GM21390 (cell line): ENCODE measurements around the gene SPTBN4.
"Not testable (repeated sequence)": the region's sequence is repeated elsewhere in the genome, so short reads cannot be mapped to it uniquely, and the experiment has no call there.

Source experiments
- ATAC-seq: cut with Tn5 transposase; IDR thresholded peaks from one replicate; pipeline ENCODE4 v1.9.1; 2021; ENCODE audit not compliant: unreplicated experiment

SPTBN4 gene

DNA sequence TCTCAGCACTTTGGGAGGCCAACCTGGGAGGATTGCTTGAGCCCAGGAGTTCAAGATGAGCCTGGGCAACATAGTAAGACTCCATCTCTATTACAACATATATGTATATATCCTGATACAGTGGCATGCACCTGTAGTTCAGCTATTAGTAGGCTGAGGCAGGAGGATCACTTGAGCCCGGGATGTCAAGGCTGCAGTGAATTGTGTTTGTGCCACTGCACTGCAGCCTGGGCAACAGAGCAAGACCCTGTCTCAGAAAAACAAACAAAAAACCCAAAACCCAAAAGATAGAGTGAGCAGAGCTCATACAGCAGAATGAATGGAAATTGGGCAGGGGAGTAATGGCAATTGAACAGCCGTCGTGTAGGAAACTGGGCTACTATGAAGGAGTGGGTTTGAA, 92.6 kb downstream of the SPTBN4 start:
- ATAC-seq = no peak

DNA sequence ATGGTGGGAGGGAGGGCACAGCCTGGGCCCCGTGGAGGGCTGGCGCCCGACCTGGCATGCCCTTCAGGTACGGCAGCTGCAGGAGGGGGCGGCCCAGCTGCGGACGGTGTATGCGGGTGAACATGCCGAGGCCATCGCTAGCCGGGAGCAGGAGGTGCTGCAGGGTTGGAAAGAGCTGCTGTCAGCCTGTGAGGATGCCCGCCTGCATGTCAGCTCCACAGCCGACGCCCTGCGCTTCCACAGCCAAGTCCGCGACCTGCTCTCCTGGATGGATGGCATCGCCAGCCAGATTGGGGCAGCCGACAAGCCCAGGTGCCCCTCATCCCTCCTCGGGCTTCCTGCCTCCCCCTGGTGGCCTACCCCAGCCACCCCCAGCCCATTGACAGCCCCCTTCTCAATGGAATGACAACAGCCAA, 93.3 kb downstream of the SPTBN4 start:
- no peak for ATAC-seq

DNA sequence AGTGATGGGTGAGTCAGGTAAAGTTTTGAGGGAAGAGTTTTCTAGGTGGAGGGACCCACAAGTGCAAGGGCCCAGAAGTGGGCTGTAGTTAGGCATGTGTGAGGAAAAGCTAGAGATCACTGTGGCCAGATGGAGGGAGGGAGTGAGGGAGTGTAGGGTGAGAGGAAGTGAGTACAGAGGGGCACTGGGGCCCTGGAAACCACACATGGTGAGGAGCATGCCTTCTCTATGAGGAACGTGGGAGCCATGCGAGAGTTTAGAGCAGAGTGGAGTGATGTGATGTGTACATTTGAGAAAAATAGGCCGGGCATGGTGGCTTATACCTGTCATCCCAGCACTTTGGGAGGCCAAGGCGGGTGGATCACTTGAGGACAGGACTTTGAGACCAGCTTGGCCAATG, 95.1 kb downstream of the SPTBN4 start:
- no peak for ATAC-seq

DNA sequence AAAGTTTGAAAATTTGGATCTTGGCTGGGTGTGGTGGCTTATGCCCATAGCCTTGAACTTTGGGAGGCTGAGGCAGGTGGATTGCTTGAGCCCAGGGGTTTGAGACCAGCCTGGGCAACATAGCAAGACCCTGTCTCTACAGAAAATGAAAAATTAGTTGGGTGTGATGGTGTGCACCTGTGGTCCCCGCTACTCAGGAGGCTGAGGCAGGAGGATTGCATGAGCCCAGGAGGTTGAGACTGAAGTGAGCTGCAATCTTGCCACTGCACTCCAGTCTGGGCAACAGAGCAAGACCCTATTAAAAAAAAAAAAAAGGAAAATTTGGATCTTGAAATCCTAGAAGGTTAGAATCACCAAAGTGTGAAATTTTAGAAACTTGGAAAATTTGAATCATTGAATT, 97.7 kb downstream of the SPTBN4 start:
- not testable (repeated sequence) for ATAC-seq

DNA sequence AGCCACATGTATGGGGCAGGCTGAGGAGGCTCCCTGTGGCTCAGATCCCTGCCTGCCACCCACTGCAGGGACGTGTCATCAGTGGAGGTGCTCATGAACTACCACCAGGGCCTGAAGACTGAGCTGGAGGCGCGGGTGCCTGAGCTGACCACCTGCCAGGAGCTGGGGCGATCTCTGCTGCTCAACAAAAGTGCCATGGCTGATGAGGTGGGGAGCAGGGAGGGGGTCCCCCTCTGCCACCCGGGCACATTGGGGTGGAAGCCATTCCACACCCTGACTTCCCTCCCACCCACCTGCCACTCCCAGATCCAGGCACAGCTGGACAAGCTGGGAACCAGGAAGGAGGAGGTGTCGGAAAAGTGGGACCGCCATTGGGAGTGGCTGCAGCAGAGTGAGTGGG, 98.6 kb downstream of the SPTBN4 start:
- no peak for ATAC-seq

DNA sequence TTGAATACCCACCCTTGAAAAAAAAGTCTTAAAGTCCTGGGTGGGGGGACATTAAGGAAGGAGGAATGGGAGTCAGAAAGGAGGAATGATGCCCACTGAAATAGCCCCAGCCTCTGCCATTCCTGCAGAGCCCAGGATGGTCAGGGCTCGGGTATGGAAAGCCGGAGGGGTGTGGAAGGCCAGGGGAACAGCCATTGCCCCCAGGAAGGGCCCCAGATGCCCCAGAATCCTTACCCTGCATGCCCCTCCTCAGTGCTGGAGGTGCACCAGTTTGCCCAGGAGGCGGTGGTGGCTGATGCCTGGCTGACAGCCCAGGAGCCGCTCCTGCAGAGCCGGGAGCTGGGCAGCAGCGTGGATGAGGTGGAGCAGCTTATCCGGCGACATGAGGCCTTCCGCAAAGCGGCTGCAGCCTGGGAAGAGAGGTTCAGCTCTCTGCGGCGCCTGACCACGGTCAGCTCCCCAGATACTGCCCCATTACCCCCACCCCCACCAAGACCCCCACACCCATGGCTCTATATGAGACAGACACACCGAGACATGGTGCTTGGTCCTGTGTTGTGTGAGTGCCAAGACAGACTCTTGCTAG, 99.2 kb downstream of the SPTBN4 start:
- ATAC-seq = no peak

DNA sequence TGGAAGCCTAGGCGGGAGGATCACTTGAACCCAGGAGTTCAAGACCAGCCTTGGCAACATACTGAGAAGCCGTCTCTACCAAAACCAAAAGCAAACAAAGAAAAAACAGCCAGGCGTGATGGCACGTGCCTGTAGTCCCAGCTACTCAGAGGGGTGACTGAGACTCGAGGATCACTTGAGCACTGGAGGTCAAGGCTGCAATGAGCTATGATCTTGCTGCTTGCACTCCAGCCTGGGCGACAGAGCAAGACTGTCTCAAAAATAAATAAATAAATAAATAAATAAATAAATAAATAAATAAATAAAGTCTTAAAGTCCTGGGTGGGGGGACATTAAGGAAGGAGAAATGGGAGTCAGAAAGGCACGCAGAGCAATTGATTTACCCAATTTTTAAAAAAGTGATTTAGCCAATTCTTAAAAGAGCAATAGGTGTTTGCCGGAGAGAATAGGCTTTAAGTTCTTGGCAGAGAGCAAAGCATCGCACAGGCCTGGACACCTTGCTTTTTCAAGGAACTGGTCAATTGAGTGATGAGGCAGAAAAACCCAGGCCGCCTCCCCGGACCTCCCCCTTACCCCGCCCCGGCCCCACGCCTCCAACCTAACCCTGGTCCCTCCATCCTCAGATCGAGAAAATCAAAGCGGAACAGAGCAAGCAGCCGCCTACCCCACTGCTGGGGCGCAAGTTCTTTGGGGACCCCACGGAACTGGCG, 100.4 kb downstream of the SPTBN4 start:
- no peak for ATAC-seq

DNA sequence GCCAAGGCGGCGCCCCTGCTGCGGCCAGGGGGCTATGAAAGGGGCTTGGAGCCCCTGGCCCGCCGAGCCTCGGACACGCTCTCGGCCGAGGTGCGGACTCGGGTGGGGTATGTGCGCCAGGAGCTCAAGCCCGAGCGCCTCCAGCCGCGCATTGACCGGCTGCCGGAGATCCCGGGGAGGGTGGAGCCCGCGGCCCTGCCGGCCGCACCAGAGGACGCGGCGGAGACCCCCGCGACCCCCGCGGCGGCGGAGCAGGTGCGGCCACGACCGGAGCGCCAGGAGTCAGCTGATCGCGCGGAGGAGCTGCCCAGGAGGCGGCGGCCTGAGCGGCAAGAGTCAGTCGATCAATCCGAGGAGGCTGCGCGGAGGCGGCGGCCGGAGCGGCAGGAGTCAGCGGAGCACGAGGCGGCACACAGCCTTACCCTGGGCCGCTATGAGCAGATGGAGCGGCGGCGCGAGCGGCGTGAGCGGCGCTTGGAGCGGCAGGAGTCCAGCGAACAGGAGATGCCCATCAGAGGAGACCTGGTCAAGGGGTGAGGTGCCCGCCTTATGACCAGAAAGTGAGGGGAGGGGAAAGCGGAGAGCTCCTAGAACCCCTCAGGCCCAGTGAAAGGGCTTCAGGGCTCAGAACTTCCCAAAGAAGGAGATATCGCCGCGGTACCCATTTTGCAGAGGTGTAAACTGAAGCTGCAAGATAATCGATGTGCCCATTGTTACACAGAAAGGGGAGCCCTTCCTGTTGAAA, 101.1 kb downstream of the SPTBN4 start:
- no peak for ATAC-seq

DNA sequence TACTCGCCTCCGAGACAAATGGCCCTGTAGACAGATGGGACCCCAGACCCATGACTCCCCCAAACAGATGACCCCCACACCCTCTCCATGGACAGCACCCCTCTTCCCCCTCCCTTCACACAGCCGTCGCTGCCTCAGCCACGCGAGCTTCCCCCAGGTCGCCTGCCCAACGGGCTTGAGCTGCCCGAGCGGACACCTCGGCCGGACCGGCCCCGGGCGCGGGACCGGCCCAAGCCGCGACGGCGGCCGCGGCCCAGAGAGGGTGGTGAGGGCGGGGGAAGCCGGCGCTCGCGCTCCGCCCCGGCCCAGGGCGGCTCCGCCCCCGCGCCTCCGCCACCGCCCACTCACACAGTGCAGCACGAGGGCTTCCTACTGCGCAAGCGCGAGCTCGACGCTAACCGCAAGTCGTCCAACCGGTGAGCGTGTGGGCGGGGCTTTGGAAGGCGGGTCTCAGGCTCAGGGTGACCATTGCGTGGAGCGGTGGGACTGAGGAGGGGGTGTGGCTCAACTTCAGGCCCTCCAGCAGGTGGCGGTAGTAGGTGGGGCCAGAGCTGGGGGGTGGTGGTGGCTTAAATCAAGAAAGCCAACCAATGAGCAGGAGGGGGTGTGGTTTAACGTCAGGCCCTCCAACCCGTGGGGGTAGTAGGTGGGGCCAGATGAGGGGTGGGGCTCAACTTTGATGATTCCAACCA, 103.7 kb downstream of the SPTBN4 start:
- peak; percentile 80 for ATAC-seq

DNA sequence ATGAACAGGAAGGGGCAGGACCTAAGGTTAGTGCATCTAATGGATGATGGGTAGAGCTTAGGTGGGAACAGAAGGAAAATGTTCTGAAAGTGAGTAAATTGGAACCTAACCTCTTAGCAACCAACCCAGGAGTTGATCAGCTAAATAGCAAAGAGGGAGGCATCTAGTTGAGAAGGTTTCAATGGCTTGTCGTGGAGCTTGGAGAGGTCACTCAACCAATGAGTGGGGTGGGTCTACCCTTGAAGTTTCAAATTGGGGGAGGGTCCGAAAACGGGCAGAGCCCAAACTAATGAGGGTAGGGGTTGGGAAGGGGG, 104.2 kb downstream of the SPTBN4 start:
- no peak for ATAC-seq

DNA sequence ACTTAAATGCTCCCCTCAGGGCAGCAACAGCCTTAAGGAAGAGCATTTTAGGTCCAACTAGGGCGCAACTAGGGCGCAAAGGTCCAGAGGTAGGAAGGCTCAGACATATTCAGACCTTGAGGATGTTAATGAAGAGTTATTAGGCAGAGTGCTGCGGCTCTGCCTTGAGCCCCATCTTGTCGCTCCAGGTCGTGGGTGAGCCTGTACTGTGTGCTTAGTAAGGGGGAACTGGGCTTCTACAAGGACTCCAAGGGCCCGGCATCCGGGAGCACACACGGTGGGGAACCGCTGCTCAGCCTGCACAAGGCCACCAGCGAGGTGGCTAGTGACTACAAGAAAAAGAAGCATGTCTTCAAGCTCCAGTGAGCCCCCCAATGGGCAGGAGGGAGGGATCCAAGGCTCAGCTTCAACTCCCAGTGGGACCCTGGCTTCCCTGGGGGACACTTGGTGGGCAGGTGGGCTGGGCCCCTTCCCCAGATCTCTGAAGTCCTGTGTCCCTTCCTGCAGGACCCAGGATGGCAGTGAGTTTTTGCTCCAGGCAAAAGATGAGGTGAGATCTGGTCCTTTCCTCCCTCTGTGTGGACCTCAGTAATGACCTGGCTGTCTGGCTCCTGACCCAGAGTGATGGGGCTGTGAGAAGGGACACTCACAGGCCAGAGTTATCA, 105.2 kb downstream of the SPTBN4 start:
- no peak for ATAC-seq

DNA sequence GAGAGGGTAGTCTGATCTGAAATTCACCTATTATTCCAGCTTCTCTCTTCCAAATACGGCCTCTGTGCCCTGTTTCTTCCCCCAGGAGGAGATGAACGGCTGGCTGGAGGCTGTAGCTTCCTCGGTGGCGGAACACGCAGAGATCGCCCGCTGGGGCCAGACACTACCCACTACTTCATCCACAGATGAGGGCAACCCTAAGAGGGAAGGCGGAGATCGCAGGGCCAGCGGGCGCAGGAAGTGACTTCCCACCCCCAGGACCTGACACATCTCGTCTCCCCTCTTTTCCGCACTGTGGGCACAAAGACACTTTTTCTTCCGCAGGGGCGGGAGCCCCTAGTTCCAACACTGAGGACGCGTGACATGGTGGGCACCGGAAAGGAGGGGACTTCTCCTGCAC, 108.5 kb downstream of the SPTBN4 start:
- no peak for ATAC-seq

DNA sequence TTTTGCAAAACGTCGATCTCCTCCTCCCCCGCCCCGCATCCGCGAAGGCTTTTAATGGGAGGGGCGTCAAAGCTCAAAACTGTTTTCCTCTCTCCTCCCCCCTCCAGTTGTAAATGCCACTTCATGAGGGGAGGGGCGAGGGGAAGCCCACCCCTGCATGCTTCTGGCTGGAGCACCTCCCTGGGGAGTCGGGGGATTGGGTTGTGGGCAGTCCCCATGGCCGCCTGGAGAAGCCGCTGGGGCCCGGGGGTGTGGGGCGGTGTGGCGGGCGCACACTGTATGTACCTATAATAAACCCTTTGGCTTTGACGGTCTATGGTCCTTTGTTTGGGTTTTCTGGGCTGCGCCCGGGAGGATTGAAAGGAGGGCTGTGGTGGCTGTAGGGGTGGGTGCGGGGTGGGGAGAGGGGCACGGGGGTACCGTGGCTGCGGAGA, 109.4 kb downstream of the SPTBN4 start:
- ATAC-seq = peak; percentile 19

DNA sequence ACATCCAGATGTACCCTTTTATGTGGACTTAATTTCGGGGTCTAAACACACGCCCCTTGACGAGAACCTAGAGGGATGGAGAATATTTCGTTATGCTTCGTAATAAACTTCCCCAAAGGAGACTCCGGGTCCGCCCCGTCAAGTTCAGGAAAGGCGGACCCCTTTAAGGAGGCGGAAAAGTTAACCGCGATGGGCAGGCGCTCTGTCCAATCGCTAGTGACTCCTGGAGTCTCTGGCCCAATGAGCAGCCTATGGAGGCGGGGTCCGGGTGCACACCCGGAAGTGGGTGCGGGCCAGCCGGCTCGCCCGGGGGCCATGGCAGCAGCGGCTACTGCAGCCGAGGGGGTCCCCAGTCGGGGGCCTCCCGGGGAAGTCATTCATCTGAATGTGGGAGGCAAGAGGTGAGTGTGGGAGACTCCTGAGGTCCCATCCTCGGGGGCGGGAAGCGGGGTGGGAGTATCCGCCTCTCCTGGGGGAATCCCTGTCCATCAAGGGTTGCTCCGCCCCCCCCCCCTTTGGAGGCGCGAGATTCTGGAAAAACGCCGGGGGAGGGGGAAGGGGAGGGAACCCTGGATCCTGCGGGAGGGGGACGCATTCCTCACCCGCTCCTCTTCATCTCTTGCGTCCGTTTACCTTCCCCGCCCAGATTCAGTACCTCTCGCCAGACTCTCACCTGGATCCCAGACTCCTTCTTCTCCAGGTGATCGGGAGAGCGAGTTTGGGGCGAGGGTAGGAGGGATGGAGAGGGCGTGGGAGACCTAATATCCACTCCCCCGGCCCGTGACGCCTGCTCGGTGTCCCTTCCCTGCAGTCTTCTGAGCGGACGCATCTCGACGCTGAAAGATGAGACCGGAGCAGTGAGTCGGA, 110.0 kb downstream of the SPTBN4 start, which contains the start of gene SHKBP1:
Gene SHKBP1, plus strand, starts transcription at position 289 of the 867 bp plus-strand sequence. Its CDS starts 27 bp downstream, at position 316.
- ATAC-seq = peak; percentile 92

DNA sequence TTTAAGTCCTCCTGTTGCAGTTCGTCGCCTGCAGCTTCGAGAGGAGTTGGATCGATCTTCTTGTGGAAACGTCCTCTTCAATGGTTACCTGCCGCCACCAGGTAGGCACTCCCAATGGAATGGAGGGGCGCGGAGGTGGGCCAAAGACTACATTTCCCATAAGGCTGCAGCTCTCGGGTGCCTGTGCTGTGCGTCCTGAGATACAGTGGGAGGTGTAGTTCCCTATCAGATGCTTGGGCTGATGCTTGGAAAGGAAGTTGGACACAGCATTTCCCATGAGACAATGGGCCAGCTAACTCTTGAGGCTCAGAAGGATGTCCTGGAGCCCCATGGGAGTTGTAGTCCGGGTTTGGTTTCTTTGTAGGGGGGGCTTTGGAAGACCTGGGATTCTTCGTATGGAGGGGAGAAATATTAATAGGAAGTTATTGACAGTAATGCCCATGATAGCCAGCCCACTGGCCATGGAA, 111.7 kb downstream of the SPTBN4 start:
- no peak for ATAC-seq

DNA sequence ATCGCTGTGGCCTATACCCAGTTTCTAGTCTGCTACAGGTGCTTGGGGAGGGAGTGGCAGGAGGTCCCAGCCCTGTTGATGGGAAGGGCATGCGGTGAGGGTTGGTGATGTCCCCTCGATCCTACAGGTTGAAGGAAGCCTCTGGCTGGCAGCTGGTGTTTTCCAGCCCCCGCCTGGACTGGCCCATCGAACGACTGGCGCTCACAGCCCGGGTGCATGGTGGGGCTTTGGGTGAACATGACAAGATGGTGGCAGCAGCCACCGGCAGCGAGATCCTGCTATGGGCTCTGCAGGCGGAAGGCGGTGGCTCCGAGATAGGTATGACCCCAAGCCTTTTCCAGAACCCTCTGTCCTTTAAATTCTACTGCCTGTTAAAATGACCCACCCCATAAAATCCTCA, 113.8 kb downstream of the SPTBN4 start:
- ATAC-seq = no peak

DNA sequence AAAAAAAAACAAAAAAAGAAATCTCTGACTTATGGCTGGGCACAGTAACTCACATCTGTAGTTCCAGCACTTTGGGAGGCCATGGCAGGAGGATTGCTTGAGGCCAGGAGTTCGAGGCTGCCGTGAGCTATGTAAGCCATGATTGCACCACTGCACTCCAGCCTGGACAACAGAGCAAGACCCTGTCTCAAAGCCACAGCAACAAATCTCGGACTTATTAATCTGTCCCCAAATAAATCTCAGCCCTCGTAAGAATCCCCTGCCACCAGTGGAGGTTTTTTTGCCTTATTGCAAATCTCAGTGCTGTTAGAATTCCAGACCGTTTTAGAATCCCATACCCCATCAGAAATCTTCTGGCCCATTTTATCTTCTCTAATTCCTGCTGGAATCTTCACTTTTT, 114.7 kb downstream of the SPTBN4 start:
- ATAC-seq = no peak

DNA sequence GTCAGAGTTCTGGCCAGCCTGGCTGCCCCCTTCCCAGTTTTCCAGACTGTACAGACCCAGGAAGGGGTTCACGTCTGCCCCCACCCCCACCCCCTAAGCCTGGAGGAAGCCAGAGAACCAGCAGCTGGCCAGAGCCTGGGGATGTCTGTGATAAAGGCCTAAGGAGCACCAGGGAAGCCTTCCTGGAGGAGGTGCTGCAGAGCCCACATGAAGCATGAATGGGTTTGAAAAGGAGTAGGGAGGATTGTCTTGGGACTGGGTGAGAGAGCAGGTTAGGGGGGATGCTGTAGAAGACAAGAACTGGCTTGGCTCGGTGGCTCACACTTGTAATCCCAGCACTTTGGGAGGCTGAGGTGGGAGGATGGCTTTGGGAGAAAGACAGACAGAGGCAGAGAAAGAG, 115.7 kb downstream of the SPTBN4 start:
- ATAC-seq = no peak

DNA sequence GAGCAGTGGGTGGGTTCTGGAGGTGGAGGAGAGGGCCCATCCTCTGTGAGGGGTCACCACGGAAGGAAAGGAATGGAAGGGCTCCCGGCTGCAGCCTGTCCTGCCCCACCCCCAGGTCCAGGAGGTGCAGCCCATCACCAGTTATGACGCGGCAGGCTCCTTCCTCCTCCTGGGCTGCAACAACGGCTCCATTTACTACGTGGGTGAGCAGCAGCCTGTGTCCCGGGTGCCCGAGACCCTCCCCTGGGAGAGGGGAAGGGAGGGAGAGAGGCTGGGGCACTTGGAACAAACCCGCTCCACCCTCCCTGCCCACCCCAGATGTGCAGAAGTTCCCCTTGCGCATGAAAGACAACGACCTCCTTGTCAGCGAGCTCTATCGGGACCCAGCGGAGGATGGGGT, 116.5 kb downstream of the SPTBN4 start:
- ATAC-seq = no peak

DNA sequence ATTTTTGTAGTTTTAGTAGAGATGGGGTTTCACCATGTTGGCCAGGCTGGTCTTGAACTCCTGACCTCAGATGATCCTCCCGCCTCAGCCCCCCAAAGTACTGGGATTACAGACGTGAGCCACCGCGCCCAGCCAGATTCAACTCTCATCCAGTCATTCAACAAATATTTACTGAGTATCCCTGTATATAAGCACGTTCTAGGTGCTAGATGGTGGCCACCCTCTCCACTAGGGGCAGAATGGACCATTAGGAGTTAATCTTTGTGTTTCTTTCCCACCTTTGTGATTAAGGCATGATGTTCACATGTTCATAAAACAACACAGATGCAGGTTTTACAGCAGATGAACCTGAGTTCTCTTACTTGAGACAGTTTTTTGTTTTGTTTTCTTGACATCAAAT, 117.2 kb downstream of the SPTBN4 start:
- ATAC-seq = no peak
